GM23248 (cell line): Measurements from ENCODE around the gene BTBD16.

Source experiments
- EZH2 ChIP-seq: fragments of 200-600 bp; sonication (generic); IDR thresholded peaks from 2 replicates; pipeline ENCODE4 v1.6.1; 2018; ENCODE audit warnings: antibody characterized with exemption, mild to moderate bottlenecking; ENCODE audit not compliant: insufficient read depth, poor library complexity, severe bottlenecking
- EZH2phosphoT487 ChIP-seq: fragments of 200-600 bp; sonication (generic); IDR thresholded peaks from 2 replicates; pipeline ENCODE4 v1.6.1; 2018; ENCODE audit warnings: antibody characterized with exemption, moderate library complexity, mild to moderate bottlenecking, low read depth; ENCODE audit not compliant: insufficient read depth

- TF ChIP-seq EZH2 (no peak), EZH2phosphoT487 (no peak)
These were observed 65.9 kb downstream of the BTBD16 start for GRCh38 chr10:122336961-122337360.
